ENCODE data around the gene PHF10.

- TF ChIP-seq CTCF (IDR thresholded peaks at IDR 0.05; ENCODE audit: low read length) = no peak
- TF ChIP-seq EZH2 (optimal IDR thresholded peaks at IDR 0.05; ENCODE audit: low read depth, low read length) = no peak
- TF ChIP-seq EZH2phosphoT487 (IDR thresholded peaks at IDR 0.05; ENCODE audit: low read length) = no peak
These were observed 46.0 kb downstream of the PHF10 start for GRCh38 chr6:169678342-169678741.
